ENCODE results near the gene NHS.

DNA sequence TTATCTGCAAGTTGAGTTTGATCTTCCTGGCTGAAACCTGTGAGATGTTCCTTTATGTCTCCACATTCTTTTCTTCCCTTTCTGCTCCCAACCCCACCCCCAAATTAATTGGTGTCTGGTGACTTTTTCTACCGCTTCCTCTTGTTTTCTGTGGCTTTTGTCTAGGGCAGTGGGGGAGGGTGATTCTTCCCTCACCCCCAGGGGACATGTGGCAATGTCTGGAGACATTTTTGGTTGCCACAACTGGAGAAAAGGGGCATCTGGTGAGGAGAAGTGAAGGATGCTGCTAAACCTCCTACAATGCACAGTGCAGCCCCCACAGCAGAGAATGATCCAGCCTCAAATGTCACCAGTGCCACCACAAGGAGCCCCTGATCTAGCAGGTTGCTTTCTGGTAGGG lies 152.9 kb downstream of the NHS start:
- TF ChIP-seq TP53 (CRISPR knock-in tag; IDR thresholded peaks at IDR 0.05) = no peak
- TF ChIP-seq POLR2AphosphoS2 (conservative IDR thresholded peaks at IDR 0.05; ENCODE audit: low read length) = no peak

Measured in A549 (cell line).